GM12872 (cell line): ENCODE results near the gene TTLL9.

Experiments
- TF ChIP-seq, protein P1 (sequence below): IDR thresholded peaks from 3 replicates; pipeline ENCODE4 v1.5.1; 2011; ENCODE audit warnings: low read depth, mild to moderate bottlenecking, low read length, moderate library complexity; ENCODE audit not compliant: insufficient read depth

TTLL9 gene

DNA sequence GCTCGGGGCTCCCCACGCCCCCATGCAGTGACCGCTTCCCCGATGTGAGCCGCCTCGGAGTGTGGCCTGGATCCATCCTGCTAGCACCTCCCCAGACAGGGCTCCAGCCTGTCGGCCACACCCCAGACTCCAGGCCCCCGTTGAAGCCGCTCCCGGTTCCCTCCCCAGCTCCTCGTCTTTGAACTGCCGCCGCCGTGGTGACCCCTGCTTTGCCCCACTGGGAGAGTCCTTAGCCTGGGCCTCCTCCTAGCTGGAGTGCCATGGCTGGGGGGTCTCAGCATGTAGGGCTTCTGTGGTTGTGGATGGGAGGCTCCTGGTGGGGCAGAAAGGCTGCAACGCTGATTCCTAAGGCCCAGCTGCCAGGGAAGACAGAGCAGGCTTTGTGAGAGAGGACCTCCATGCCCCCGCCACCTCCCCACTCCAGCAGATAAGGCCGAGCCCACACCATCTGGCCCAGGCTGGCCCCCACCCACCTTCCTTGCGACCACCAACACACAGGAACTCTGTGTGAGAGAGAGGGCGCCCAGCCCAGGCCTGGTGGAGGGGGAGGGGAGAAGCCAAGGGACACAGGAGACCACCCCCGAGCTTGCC is 36.4 kb upstream of the TTLL9 start:
- TF ChIP-seq, protein P1, sequence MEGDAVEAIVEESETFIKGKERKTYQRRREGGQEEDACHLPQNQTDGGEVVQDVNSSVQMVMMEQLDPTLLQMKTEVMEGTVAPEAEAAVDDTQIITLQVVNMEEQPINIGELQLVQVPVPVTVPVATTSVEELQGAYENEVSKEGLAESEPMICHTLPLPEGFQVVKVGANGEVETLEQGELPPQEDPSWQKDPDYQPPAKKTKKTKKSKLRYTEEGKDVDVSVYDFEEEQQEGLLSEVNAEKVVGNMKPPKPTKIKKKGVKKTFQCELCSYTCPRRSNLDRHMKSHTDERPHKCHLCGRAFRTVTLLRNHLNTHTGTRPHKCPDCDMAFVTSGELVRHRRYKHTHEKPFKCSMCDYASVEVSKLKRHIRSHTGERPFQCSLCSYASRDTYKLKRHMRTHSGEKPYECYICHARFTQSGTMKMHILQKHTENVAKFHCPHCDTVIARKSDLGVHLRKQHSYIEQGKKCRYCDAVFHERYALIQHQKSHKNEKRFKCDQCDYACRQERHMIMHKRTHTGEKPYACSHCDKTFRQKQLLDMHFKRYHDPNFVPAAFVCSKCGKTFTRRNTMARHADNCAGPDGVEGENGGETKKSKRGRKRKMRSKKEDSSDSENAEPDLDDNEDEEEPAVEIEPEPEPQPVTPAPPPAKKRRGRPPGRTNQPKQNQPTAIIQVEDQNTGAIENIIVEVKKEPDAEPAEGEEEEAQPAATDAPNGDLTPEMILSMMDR = no peak

- TF ChIP-seq, protein P1 = no peak
Observed at GRCh38 chr20:31835554-31835953, 34.9 kb upstream of the TTLL9 start.

DNA sequence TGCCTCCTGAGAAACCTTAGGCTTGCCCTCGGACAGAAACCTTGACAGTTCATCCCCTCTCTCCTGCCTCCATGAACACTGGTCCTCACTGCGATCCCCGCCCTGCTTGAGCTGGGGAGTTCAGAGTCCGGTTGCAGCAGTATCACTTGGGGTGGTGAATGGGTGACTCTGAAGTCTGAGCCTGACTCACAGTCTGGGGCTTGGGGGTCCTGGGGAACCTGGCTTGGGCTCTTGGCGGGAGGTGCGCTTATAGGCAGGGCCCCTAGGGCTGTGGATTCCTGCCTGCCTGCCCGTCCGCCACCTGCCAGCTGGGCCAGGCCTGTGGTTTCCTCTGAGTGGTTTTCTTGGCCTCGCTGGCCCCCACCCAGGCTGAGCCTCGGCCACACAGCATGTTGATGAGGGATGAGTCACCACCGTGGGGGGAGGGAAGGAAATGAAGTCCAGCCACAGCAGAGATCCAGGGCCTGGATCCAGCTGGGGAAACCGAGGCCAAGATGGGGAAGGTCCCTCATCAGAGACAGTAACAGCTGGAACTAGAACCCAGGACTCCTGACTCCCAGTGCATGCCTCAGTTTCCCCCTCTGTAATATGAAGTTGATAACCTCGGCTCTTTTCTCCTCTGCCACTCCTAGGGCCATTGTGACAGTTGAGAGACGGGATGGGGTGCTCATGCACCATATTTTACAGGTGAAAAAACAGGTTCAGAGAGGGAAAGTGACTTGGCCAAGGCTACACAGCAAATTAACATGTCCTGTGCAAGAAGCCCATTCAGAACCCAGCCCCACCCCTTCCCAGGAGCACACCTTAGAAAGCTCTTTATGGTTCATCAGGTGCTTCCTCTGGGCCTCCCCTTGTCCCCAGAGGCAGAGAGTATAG is 34.2 kb upstream of the TTLL9 start:
- TF ChIP-seq, protein P1 = no peak

DNA sequence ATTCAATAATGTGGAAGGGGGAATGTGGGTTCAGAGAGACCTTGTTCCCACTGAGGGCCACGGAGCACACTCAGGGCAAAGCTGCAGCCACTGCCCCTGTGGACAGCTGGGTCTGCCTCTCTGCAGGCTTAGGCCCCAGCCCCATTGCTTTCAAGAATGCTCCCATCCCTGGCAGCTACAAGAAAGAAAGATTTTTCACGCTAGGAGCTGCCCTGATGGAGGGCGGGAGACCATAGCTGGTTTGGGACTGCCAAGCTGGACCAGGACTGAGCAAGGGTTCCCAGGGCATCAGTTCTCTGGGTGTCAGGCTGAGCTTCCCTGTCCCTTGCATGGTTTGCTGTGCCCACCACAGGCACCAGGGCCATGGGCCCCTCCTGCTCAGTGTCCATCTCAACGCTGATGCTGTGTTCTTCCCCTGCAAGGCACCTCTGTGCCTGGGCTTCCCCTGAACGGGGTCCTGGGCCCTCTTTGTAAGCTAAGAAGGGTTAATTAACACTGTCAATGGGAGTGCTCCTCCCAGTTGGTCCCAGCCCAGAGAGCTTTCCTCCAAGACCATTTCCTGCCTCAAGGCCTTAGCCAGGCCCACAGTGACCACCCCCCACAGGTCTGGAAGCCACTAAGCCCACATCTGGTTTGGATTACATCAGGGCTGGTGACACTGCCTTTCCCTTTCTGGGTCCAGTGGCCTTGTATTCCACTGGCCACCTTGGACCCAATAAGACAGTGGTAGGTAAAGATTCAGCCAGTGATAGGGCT is 33.4 kb upstream of the TTLL9 start:
- TF ChIP-seq, protein P1 = no peak

DNA sequence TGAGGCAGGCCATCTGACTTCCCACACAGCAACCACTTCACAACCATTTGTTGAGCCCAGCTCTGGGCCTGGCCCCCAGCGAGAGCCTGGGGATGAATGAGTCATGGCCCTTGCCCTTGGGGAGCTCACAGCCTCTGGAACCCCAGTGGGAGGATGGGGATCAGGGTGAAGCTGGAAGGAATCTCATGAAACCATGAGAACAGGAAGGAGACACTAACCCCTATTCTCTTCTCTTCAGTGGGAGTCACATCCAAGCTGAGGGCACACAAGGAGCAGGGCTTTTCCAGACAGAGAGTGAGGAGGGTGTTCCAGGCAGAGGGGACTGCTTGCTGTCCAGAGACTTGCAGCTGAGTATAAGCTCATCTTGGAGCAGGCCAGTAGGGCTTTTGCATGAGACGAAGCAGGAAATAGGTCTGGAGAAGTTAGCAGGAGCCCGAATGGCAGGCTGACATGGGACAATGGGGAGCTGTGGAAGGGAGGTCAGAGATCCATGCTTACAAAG is 32.5 kb upstream of the TTLL9 start:
- TF ChIP-seq, protein P1 = no peak

- TF ChIP-seq, protein P1 = no peak
Observed at GRCh38 chr20:31838646-31839292, 31.7 kb upstream of the TTLL9 start.
